ENCODE measurements around the gene CCN5.

DNA sequence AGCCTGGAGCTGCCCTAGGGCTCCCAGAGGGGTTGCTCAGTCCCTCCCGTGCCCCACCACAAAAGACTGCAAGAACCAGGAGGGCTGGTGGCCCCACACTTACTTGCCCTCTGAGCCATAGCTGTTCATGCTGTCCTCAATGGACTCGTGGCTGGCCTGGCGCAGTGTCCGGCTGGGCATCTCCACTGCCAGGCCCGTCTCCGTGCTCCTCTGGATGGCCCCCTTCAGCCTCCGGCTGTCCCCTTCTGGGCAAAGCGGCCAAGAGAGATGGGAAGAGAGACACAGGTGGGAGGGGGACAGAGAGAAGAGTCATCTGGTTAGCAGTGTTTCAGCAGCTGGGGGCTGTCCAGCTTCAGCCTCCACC is 56.0 kb downstream of the CCN5 start:
- TF ChIP-seq ZNF138 (CRISPR knock-in tag; IDR thresholded peaks at IDR 0.05; ENCODE audit: low read depth): no peak
- no peak for TF ChIP-seq TGIF2 (CRISPR knock-in tag; IDR thresholded peaks at IDR 0.05)
- TF ChIP-seq, protein P1, sequence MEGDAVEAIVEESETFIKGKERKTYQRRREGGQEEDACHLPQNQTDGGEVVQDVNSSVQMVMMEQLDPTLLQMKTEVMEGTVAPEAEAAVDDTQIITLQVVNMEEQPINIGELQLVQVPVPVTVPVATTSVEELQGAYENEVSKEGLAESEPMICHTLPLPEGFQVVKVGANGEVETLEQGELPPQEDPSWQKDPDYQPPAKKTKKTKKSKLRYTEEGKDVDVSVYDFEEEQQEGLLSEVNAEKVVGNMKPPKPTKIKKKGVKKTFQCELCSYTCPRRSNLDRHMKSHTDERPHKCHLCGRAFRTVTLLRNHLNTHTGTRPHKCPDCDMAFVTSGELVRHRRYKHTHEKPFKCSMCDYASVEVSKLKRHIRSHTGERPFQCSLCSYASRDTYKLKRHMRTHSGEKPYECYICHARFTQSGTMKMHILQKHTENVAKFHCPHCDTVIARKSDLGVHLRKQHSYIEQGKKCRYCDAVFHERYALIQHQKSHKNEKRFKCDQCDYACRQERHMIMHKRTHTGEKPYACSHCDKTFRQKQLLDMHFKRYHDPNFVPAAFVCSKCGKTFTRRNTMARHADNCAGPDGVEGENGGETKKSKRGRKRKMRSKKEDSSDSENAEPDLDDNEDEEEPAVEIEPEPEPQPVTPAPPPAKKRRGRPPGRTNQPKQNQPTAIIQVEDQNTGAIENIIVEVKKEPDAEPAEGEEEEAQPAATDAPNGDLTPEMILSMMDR (CRISPR knock-in tag; IDR thresholded peaks at IDR 0.05): no peak
- no peak for TF ChIP-seq NFIC (IDR thresholded peaks at IDR 0.05; ENCODE audit: low read length)
- TF ChIP-seq, protein P2, sequence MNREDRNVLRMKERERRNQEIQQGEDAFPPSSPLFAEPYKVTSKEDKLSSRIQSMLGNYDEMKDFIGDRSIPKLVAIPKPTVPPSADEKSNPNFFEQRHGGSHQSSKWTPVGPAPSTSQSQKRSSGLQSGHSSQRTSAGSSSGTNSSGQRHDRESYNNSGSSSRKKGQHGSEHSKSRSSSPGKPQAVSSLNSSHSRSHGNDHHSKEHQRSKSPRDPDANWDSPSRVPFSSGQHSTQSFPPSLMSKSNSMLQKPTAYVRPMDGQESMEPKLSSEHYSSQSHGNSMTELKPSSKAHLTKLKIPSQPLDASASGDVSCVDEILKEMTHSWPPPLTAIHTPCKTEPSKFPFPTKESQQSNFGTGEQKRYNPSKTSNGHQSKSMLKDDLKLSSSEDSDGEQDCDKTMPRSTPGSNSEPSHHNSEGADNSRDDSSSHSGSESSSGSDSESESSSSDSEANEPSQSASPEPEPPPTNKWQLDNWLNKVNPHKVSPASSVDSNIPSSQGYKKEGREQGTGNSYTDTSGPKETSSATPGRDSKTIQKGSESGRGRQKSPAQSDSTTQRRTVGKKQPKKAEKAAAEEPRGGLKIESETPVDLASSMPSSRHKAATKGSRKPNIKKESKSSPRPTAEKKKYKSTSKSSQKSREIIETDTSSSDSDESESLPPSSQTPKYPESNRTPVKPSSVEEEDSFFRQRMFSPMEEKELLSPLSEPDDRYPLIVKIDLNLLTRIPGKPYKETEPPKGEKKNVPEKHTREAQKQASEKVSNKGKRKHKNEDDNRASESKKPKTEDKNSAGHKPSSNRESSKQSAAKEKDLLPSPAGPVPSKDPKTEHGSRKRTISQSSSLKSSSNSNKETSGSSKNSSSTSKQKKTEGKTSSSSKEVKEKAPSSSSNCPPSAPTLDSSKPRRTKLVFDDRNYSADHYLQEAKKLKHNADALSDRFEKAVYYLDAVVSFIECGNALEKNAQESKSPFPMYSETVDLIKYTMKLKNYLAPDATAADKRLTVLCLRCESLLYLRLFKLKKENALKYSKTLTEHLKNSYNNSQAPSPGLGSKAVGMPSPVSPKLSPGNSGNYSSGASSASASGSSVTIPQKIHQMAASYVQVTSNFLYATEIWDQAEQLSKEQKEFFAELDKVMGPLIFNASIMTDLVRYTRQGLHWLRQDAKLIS (CRISPR knock-in tag; IDR thresholded peaks at IDR 0.05): no peak
- TF ChIP-seq KLF6 (CRISPR knock-in tag; IDR thresholded peaks at IDR 0.05): no peak
